ENCODE measurements around the gene RBM10. TPM values are rescaled to one million over a fixed set of nuclear protein-coding genes. Genes with fewer than 3 reads are reported as not detected.

The RBM10 gene
- total and polyA plus RNA-seq, 2 of the 13 experiments (the other 11 are each of a cell fraction or from before 2014, with no cell fraction given), result 15.9 to 43.1 TPM

DNA sequence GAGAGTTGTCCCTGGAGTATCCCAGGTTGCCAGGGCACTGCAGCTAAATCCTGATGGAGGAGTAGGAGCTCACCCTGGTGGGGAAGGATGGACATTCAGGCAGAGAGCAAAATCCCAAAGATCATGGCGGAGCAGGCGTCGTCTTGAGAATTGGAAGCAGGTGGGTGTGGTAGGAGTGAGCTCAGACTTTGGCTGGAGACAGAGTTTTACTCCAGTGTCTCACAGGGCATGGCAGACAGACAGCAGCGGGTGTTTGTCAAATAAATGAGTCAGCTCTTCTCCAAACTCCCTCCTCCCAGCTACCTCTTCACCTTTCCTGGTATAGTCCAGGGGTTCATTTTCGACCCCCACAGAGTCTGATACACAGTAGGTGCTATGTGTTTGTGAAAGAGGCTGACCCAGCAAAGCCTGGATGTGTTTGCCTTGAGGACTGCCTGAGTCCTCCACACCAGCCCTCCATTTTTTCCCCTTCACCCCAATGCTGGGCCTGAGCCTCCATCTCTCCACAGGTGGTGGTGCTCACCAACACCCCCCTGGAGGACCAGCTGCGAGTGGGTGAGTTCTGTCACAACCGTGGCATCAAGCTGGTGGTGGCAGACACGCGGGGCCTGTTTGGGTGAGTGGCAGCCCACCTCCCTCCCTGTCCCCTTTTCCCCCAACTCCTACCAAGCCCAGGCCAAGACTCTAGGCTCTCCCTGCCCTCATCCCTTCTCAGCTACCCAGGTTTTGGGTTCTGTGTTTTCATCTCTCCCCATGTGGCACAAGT is 55.5 kb downstream of the RBM10 start (continued):
- TF ChIP-seq BRD4 (CRISPR knock-in tag; IDR thresholded peaks at IDR 0.05) (no peak), ATM (IDR thresholded peaks at IDR 0.05; ENCODE audit: borderline replicate concordance) (no peak), SMARCE1 (IDR thresholded peaks at IDR 0.05; ENCODE audit: borderline replicate concordance) (no peak), GTF2F1 (IDR thresholded peaks at IDR 0.05; ENCODE audit: low read length) (no peak), FOSL2 (CRISPR knock-in tag; IDR thresholded peaks at IDR 0.05) (peak; percentile 81), CAMTA2 (CRISPR knock-in tag; IDR thresholded peaks at IDR 0.05; ENCODE audit: borderline replicate concordance) (no peak), CERS6 (CRISPR knock-in tag; IDR thresholded peaks at IDR 0.05) (no peak), E2F1 (CRISPR knock-in tag; IDR thresholded peaks at IDR 0.05) (no peak), ZNF878 (CRISPR knock-in tag; IDR thresholded peaks at IDR 0.05) (no peak), HNF1B (CRISPR knock-in tag; IDR thresholded peaks at IDR 0.05) (no peak), RBAK (CRISPR knock-in tag; IDR thresholded peaks at IDR 0.05) (no peak), STAG1 (CRISPR knock-in tag; IDR thresholded peaks at IDR 0.05) (0 out of 2 replicates have a peak, but pooled peaks have one; percentile 7), RARA (CRISPR knock-in tag; IDR thresholded peaks at IDR 0.05) (peak; percentile 53)
- TF ChIP-seq, protein P1, sequence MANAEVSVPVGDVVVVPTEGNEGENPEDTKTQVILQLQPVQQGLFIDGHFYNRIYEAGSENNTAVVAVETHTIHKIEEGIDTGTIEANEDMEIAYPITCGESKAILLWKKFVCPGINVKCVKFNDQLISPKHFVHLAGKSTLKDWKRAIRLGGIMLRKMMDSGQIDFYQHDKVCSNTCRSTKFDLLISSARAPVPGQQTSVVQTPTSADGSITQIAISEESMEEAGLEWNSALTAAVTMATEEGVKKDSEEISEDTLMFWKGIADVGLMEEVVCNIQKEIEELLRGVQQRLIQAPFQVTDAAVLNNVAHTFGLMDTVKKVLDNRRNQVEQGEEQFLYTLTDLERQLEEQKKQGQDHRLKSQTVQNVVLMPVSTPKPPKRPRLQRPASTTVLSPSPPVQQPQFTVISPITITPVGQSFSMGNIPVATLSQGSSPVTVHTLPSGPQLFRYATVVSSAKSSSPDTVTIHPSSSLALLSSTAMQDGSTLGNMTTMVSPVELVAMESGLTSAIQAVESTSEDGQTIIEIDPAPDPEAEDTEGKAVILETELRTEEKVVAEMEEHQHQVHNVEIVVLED (CRISPR knock-in tag; IDR thresholded peaks at IDR 0.05; ENCODE audit: borderline replicate concordance), result no peak
- TF ChIP-seq, protein P2, sequence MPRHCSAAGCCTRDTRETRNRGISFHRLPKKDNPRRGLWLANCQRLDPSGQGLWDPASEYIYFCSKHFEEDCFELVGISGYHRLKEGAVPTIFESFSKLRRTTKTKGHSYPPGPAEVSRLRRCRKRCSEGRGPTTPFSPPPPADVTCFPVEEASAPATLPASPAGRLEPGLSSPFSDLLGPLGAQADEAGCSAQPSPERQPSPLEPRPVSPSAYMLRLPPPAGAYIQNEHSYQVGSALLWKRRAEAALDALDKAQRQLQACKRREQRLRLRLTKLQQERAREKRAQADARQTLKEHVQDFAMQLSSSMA (CRISPR knock-in tag; IDR thresholded peaks at IDR 0.05), result no peak
- TF ChIP-seq, protein P3, sequence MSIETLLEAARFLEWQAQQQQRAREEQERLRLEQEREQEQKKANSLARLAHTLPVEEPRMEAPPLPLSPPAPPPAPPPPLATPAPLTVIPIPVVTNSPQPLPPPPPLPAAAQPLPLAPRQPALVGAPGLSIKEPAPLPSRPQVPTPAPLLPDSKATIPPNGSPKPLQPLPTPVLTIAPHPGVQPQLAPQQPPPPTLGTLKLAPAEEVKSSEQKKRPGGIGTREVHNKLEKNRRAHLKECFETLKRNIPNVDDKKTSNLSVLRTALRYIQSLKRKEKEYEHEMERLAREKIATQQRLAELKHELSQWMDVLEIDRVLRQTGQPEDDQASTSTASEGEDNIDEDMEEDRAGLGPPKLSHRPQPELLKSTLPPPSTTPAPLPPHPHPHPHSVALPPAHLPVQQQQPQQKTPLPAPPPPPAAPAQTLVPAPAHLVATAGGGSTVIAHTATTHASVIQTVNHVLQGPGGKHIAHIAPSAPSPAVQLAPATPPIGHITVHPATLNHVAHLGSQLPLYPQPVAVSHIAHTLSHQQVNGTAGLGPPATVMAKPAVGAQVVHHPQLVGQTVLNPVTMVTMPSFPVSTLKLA (IDR thresholded peaks at IDR 0.05), result no peak

All from HepG2 (cell line).